OCI-LY7 (cell line): ENCODE data around the gene ZDHHC19.

Experiments used
- EZH2phosphoT487 ChIP-seq: fragments of 200-600 bp; sonication (generic); IDR thresholded peaks from 2 replicates; pipeline ENCODE4 v1.6.1; 2018; ENCODE audit warnings: low read depth, borderline replicate concordance, mild to moderate bottlenecking, mixed run types, antibody characterized with exemption, low read length, moderate library complexity, mixed read lengths
- TF ChIP-seq, protein P1 (sequence below): fragments of 200-600 bp; sonication (generic); conservative IDR thresholded peaks from 2 replicates; pipeline ENCODE4 v1.5.1; 2014; ENCODE audit warnings: mild to moderate bottlenecking, antibody characterized with exemption, low read length, moderate library complexity, mixed read lengths

DNA sequence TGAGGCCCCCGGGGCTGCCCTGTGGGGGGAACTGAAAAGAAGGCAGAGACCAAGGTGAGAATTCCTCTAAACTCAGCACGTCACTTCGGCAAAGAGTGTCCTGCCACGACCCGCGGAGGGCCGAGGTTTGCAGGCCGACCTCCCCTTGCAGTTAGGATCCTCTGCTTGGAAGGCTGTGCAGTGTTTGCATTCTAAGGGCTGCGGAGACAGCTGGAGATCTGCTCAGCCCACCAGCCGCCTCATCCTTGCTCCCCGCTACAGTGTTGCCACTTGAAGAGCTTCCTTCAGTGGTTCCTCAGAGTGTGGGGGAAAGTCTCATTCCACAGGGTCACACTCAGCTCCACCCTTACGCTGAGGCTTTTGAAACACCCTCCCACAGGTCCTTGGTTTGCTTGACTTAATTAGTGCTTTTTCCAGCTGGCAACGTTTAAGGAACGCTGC lies 15.9 kb upstream of the ZDHHC19 start:
- TF ChIP-seq, protein P1, sequence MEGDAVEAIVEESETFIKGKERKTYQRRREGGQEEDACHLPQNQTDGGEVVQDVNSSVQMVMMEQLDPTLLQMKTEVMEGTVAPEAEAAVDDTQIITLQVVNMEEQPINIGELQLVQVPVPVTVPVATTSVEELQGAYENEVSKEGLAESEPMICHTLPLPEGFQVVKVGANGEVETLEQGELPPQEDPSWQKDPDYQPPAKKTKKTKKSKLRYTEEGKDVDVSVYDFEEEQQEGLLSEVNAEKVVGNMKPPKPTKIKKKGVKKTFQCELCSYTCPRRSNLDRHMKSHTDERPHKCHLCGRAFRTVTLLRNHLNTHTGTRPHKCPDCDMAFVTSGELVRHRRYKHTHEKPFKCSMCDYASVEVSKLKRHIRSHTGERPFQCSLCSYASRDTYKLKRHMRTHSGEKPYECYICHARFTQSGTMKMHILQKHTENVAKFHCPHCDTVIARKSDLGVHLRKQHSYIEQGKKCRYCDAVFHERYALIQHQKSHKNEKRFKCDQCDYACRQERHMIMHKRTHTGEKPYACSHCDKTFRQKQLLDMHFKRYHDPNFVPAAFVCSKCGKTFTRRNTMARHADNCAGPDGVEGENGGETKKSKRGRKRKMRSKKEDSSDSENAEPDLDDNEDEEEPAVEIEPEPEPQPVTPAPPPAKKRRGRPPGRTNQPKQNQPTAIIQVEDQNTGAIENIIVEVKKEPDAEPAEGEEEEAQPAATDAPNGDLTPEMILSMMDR, result no peak
- no peak for TF ChIP-seq EZH2phosphoT487
